ENCODE results near the gene POU2F1.

GRCh38 chr1:167463875-167464575, 243.3 kb downstream of the POU2F1 start:
- TF ChIP-seq CTCF (IDR thresholded peaks at IDR 0.05) (no peak), POLR2A (IDR thresholded peaks at IDR 0.05) (no peak)
